Activated CD8-positive, alpha-beta memory T cell treated with anti-CD3 and anti-CD28 coated beads for 36 hours (primary cell): ENCODE data around the gene SCLY. TPM values are rescaled to one million over a fixed set of nuclear protein-coding genes. Genes with fewer than 3 reads are reported as not detected.

Experiments used
- CTCF ChIA-PET: fragments of 350-600 bp; sonication (Branson Sonifier 250); formaldehyde crosslinking; loops from one replicate; lab custom pipeline; 2021; ENCODE audit warnings: antibody characterized with exemption; lab: Charles Lee
- POLR2A ChIA-PET: fragments of 350-600 bp; sonication (Branson Sonifier 250); formaldehyde crosslinking; loops from one replicate; lab custom pipeline; 2021; ENCODE audit warnings: antibody characterized with exemption; lab: Charles Lee
- total RNA-seq, 2 experiments: library from RNA; stranded (reverse); gene quantifications; one replicate each; pipeline ENCODE4 v1.2.3, GENCODE V29; 2021

SCLY gene
- total RNA-seq, 2 experiments from 2014 or later, result 87.1 to 88.0 TPM

DNA sequence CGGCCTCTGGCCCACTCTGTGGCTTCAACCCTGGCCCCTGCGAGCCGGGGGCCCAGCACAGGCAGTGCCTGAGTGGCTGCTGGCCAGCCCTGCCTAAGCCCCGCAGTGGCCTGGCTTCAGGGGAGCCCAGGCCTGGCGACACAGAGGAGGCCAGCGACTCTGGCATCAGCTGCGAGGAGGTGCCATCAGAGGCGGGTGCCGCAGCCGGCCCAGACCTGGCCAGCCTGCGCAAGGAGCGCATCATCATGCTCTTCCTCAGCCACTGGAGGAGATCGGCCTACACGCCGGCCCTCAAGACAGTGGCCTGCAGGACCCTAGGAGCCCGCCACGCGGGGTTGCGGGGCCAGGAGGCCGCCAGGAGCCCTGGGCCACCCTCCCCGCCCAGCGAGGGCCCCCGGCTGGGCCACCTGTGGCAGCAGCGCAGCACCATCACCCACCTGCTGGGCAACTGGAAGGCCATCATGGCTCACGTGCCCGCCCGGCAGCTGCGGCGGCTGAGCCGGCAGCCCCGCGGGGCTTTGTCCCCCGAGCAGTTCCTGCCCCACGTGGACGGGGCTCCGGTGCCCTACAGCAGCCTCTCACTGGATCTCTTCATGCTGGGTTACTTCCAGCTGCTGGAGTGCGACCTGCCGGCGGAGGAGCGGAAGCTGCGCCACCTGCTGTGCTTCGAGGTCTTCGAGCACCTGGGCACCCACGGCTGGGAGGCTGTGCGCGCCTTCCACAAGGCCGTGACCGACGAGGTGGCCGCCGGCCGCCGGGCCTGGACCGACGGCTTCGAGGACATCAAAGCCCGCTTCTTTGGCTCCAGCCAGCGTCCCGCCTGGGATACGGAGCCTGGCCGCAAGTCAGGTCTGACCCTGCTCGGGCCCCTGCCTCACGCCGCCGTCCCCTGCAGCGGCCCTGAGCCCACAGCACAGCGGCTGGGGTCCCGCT, 70.2 kb downstream of the SCLY start:
- ChIA-PET CTCF (no interaction called here), POLR2A (no interaction called here)

- ChIA-PET POLR2A (no interaction called here), CTCF (no interaction called here)
Observed at GRCh38 chr2:238131761-238132462, 71.1 kb downstream of the SCLY start.

DNA sequence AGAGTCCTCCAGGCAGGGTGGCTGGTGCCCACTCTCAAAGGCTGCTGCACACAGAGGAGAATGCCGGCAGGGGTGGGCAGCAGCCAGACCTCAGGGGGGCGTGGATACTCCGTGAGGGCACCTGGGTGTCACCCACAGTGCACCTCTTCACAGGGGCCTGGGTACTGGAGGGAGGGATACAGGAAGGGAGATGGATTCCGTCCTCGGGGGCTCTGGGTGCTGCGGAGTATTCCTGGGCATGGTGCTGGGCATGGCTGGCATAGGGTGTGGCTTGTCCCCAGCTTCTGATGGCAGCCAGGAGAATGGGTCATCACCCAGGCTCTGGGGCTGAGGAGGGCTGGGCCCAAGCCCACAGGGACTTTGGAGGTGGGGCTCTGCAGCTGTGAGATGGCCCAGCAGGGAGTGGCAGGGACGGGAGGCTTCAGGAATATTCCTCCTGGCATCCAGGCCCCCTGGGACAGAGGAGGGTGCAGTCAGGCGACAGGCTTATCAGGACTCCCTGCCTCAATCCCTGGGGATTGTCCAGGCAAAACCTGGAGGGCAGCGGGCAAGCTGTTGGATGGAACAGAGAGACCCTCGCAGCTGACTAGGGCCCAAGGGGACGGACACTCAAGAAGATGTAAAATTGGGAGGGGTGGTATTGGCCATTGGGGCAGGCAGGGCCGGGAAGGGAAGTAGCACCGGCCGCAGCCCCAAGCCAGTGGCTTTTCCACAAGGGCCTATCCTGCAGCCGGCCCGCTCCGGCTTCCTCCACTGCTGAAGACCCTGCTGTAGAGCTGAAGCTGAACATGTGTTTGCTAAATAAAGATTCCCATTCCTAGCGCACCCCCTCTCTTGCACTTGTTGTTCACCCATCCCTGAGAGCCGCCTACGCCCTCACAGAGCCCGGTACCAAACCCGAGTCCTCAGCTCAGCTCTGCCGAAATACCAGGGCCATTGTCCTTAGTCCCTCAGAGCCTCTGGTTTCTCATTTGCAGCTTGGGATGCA, 72.0 kb downstream of the SCLY start:
- CTCF ChIA-PET, result no interaction called here
- POLR2A ChIA-PET, result no interaction called here

GRCh38 chr2:238133499-238134392, 72.9 kb downstream of the SCLY start:
- ChIA-PET POLR2A (no interaction called here), CTCF (no interaction called here)

- CTCF ChIA-PET, result no interaction called here
- POLR2A ChIA-PET, result no interaction called here
Observed at GRCh38 chr2:238134393-238134785, 73.6 kb downstream of the SCLY start.

- CTCF ChIA-PET, result no interaction called here
- POLR2A ChIA-PET, result no interaction called here
Observed at GRCh38 chr2:238135601-238136150, 74.9 kb downstream of the SCLY start.

DNA sequence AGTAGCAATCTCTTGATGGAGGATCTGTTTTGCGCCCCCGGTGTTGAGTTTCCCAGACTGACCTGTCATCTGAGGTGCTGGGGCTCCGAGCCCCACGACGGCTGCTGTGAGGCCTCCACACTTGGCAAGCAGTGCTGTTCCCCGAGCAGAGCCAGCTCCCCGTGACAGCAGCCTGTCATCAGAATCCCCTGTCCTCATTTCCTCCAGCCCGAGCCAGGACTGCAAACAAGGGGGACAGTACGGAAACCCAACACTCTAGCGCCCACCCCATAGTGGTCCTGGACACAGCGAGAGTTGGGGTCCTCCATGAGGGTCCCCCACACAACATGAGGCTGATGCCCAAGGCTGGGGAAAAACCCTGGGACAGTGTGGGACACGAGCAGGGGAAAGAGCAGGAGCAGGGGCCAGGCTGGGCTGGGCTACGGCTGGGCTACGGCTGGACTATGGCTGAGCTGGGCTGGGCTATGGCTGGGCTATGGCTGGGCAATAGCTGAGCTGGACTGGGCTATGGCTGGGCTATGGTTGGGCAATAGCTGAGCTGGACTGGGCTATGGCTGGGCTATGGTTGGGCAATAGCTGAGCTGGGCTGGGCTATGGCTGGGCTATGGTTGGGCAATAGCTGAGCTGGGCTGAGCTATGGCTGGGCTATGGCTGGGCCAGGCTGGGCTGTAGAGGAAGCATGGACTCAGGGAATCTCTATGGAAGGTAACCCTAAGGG, 76.2 kb downstream of the SCLY start:
- ChIA-PET POLR2A (no interaction called here), CTCF (interaction anchor here (0.6 kb wide), 1 partner anchor 143 kb away, joined by 3 read pairs; no protein-coding TSS in a partner anchor)

- ChIA-PET POLR2A (no interaction called here), CTCF (interaction anchor here (0.8 kb wide), 1 partner anchor 168 kb away, joined by 3 read pairs; no protein-coding TSS in a partner anchor)
Observed at GRCh38 chr2:238137885-238138284, 77.1 kb downstream of the SCLY start.

GRCh38 chr2:238138331-238139195, 77.8 kb downstream of the SCLY start, which contains the start of gene KLHL30:
TSS of gene KLHL30 (plus strand) at chr2:238138668. CDS start at chr2:238140755, 2,087 bp downstream.
- POLR2A ChIA-PET, result no interaction called here
- CTCF ChIA-PET, result interaction anchor here (0.7 to 0.8 kb wide), 3 partner anchors 27 to 169 kb away, joined by 3 to 4 read pairs (median 3); no protein-coding TSS in a partner anchor

DNA sequence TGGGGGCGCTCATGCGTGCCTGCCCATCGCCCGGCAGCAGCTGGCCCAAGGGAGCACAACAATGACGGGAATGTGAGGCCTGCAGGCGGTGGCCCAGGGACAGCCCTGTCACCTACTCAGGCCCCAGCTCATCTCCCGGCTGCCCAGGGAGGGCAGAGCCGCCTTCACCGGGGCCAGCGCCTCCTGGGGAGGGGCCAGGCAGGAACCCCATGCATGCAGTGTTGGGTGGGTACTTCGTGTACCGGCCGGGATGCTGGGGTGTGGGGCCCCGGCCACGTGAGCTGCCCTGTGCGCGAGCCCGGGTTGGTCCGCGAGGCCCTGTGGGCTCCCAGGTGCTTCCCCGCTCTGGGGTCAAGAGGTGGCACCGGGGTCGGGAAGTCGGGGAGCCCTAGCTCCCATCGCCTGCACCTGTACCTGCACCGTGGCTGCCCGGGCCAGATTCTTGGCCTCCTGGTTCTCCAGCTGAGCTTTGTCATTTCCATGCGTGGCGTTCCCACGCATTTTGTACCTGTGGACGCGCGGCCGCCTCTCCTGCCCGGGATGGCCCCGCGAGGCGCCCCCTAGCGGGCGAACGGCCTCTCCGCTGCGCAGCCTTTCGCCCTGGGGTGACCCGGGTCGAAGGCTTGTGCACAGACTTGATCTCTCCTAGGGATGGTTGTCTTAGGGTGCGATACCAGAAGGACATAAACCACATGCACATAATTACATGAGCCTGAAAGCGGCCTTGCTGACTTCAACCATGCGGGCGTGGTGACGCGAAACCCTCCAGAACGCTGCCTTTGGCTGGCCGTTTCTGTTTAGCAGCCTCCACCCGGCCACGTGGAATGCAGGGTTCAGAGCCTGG, 78.6 kb downstream of the SCLY start:
- POLR2A ChIA-PET, result no interaction called here
- CTCF ChIA-PET, result interaction anchor here (0.7 to 1.4 kb wide), 3 partner anchors 28 to 160 kb away, joined by 3 to 4 read pairs (median 3); no protein-coding TSS in a partner anchor

GRCh38 chr2:238140040-238140439, 79.2 kb downstream of the SCLY start:
- POLR2A ChIA-PET, result no interaction called here

DNA sequence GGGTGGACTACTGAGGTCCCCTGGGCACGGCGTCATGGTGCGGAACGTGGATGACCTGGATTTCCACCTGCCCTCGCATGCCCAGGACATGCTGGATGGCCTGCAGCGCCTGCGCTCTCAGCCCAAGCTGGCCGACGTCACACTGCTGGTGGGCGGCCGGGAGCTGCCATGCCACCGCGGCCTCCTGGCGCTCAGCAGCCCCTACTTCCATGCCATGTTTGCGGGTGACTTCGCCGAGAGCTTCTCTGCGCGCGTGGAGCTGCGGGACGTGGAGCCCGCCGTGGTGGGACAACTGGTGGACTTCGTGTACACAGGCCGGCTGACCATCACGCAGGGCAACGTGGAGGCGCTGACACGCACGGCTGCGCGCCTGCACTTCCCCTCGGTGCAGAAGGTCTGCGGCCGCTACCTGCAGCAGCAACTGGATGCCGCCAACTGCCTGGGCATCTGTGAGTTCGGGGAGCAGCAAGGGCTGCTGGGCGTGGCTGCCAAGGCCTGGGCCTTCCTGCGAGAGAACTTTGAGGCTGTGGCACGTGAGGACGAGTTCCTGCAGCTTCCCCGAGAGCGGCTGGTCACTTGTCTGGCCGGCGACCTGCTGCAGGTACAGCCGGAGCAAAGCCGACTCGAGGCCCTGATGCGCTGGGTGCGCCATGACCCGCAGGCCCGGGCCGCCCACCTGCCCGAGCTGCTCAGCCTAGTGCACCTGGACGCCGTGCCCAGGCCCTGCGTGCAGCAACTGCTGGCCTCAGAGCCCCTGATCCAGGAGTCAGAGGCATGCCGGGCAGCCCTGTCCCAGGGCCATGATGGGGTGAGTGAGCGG, 80.1 kb downstream of the SCLY start:
- ChIA-PET POLR2A (no interaction called here), CTCF (interaction anchor here (1.4 kb wide), 1 partner anchor 162 kb away, joined by 3 read pairs; no protein-coding TSS in a partner anchor)

More at GRCh38 chr2:238140040-238140439, 79.2 kb downstream of the SCLY start:
- CTCF ChIA-PET, result interaction anchor here (1.4 kb wide), 1 partner anchor 161 kb away, joined by 3 read pairs; no protein-coding TSS in a partner anchor

DNA sequence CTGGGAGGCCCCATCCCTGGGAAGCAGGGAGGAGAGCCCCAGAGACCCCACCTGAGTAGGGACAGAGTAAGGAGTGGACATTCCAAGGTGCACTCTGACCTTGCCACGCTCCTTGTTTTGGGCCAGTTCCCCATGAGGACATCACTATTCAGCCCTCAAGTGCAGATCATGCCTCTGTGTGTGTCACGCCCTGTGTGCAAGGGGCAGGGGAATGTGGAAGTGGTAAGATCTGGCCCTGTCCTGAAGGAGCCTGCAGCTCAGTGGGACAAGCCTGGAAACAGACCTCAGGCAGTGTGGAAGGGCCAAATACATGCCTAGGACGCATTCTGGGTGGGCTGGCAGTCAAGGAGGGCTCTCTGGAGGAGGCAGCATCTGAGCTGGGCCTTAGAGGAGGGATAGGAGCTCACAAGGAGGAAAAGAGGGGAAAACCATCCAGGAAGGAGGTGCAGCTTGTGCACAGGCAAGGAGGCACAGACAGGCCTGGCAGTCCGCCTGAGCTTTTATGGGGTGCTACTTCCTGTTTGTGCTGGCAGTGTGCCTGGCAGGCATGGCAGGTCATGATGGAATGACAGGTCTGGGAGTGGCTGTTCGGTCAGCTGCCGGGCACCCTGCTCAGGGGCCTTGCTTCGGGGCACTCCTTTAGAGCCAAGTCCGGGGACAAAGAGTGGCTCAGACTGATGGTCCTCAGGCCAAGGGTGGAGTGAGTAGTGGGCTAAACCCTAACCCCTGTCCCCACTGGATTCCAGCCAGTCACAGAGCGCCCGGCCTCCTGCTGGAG, 80.9 kb downstream of the SCLY start:
- POLR2A ChIA-PET, result no interaction called here
- CTCF ChIA-PET, result no interaction called here
